Pons (tissue), 1 donor: ENCODE data around the gene ACSL3.
"Not testable (repeated sequence)": the region's sequence is repeated elsewhere in the genome, so short reads cannot be mapped to it uniquely, and the experiment has no call there.

Source experiments
- DNase-seq: peaks from one replicate; pipeline ENCODE4 v3.0.0-alpha.2; 2016; ENCODE audit warnings: low spot score

ACSL3 gene

GRCh38 chr2:222854773-222855700 lies 5.8 kb upstream of the ACSL3 start:
- DNase-seq: no peak

DNA sequence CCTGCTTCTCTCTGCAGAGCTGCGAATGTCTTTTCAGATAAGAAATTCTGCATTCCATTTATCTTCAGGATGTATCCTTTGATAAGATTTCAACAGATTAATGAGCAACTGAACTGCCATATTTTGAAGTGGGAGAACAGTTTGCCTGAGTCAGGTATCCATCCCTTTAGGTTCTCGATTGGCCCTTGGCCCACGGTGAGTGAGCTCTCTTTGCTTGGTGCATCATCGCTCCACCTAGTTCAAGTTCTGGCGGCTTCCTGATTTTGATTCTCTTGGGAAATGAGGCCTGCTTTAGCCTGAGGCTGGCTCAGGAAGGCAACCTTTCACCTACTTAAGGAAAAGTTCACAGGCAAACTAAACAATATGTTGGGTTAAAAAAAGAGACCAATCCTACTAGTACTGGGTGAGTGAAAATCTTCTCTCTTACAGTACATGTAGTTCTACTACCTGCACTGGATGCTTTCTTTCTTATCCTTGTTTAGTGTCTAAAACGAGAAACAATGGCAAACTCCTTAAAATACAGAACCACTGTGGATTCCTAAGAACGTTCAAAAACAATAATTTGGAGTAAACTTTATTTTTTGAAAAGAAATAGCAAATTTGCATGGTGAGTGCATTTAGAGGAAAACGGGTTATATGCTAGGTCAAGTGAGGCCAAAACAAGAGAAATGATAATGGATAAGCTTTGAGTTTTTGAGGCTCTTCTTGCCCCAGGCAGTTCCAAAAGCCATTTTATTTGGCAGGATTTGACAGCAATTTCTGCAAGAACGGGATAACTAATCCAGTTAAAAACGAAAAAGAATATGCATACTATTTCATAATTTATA lies 837 bp upstream of the ACSL3 start:
- peak; percentile 57 for DNase-seq

DNA sequence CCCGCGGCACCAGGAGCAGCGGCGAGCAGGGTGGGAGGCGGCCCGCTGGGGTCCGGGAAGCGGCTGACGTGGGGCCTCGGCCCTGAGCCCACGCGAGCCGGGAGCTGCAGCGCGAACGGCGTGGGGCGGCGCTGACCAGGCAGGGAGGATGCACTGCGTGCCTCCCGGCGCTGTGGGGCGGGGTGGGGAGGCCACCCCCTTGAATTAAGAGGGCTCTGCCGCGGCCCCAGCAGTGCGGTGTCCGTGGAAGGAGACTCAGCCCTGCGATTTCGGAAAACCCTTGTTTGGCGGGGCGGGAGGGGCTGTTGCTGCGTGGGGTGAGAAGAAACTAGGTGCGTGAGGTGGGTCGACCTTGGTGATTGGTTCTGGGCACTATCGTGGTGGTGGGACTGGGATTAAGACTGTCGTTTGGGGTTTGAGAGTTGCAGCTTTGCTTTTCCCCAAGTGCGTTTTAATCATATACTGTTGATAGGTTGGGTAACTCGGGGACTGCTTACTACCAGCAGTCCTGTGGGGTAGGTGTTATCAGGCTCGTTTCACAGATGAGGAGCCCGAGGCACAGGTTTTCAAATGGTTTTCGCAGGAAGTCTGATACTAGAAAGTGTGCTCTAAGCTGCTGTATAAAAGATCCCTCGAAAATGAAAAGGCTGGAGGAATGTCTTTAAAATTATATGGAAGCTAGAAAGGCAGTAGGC lies 722 bp downstream of the ACSL3 start:
- DNase-seq: no peak

- DNase-seq: peak; percentile 88
Observed at GRCh38 chr2:222862106-222862908, 1.5 kb downstream of the ACSL3 start.

DNA sequence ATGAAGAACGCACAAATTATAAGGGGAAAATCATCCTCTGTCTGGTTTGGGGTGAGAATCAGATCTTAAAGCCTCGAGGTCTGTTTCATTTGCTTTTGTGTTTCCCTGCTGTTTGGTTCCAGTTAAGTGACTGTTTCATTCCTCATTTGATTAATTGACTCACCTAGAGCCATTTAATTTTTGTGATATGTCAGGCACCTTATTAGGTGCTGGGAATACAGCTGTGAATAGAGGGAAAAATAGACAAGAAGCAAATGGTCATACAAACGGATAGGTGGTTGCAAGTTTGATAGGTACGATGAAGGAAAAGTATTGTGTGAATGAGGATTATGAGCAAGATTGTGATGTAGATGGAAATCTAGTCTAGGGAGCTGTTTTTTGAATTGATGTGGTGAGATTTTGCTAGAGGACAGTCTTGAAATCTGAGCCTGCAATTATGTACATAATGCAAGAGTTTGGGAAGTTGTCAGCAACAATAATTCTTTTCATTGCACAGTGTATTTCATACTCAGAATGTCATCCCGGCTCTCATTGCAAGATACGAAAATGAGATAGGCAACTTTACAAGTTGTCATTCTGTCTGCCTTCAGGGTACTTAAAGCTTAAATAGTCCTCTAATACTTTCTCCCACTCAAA lies 2.2 kb downstream of the ACSL3 start:
- DNase-seq: no peak

DNA sequence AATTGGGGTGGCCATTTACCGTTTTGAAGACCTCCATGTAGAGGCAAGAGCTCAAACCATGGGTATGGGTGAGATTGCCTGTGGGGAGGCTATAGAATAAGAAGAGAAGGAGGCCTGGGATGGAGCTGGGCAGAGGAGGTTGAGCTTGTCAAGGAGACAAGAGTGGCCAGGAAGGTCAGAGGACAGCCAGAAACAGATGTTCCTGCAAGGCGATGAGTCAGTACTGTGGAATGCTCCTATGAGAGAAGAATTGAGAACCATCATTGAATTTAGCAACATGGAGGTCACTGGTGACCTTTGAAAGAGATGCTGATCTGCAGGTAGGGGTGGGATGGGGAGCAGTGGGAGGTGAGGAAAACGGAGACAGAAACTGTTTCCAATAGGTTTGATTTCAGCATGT lies 3.5 kb downstream of the ACSL3 start:
- DNase-seq: no peak

DNA sequence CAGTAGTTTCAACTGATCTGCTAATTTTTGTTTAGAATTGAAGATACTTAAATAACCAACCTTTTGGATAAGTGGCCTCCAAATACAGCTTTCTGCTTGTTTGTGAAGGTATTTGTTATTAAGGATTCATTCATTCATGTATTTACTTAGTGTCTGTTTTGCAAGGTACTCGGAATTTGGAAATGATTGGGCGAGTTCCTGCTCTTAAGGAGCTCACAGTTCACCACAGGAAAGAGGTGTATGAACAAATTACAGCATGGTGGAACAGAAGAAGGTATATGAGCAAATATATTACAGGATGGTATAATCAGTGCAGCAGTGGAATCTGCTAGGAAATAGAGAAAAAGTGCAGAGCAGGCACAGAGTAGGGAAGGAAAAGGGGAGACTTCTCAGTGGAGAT lies 4.5 kb downstream of the ACSL3 start:
- no peak for DNase-seq

GRCh38 chr2:222866358-222866960 lies 5.6 kb downstream of the ACSL3 start:
- no peak for DNase-seq

DNA sequence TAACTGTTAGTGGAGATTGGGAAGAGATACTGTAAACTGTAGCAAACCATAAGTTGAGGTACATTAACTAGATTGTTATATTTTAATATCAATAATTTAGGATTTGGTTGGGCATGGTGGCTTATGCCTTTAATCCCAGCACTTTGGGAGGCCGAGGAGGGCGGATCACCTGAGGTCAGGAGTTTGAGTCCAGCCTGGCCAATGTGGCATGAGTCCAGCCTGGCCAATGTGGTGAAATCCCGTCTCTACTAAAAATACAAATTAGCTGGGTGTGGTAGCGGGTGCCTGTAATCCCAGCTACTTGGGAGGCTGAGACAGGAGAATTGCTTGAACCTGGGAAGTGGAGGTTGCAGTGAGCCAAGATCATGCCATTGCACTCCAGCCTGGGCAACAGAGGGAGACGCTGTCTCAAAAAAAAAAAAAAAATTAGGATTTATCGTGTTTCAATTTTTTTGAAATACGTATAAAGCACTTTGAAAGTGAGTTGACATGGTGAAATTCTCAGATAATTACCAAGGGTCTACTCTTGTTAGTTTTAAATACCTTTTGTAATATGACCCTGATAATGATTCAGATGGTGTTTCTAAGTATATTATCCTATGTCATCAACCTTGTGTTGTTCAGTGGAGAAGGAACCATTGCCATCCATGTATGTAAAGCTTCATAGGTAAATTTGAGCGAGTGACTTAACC lies 7.9 kb downstream of the ACSL3 start:
- not testable (repeated sequence) for DNase-seq

DNA sequence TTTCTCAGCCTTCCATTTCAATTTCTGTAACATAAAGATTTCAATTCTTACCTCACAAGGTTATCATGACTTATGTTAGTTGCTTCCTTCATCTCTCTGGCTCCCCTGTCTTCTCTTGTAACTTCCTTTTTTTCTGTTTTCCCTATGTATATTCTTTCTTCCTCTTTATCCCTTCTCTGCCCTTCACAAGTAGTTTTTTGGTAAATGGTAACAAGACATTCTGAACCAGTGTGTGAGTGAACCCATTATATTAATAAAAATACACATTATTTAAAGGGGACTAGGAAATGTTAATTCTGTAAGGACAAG lies 8.4 kb downstream of the ACSL3 start:
- DNase-seq: no peak

DNA sequence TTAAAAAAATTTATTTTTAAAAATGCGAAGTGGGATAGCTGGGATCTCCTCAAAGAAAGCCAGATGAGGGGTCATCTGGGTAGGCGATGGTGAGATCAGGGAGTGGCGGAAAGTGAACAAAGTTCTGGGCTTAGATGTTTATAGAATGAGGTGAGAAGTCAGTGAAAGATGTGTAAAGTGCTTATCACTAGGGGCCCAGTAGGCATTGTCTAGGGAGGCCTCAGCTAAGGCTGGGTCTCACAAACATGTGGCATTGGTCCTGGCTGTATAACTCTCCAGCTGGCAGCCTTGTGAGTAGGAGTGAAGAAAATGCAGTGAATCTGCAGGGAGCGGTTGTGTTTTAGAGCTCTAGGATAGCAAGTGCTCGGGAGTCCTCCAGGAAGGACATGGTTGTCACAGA lies 10.5 kb downstream of the ACSL3 start:
- no peak for DNase-seq

GRCh38 chr2:222872551-222872950 lies 11.7 kb downstream of the ACSL3 start:
- DNase-seq: no peak

DNA sequence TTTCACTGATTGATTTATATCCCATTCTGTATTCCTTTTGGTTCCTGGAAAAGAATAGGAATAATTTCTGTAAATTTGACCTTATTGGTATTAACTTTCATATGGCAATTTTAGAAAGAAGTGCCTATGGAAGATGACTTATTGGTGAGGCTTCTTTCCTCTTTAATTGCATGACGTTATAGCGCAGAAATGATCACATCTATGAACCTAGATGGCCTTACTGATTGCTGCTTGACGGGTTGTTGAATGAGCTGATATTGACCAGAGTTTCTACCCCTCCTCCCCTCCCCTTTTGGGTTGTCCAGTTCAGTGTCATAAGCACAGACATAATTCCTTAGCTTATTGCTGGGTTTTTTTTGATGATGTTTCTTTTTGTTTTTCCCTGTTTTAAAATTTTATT lies 14.6 kb downstream of the ACSL3 start:
- no peak for DNase-seq

DNA sequence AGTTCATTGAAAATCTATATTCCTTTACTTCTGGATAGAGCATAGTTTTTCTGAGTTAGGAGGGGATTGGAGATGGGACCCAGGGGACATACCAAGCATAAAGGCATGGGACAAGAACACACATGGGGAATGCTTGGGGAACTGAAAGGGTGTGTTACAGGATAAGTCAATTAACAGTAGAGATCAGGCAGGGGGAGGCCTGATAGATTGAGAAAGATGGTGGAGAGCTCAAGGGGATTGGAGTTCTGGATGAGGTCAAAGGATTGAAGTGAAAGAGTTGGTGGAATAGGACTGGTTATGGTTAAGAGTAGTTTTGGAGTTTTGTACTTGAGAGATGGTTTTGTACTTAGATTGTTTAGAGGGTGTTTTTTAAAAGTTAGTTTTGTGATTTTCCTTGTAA lies 16.1 kb downstream of the ACSL3 start:
- no peak for DNase-seq

GRCh38 chr2:222877556-222878300 lies 16.9 kb downstream of the ACSL3 start:
- no peak for DNase-seq

- DNase-seq: no peak
Observed at GRCh38 chr2:222878301-222878876, 17.6 kb downstream of the ACSL3 start.

- no peak for DNase-seq
Observed at GRCh38 chr2:222878877-222879603, 18.2 kb downstream of the ACSL3 start.

DNA sequence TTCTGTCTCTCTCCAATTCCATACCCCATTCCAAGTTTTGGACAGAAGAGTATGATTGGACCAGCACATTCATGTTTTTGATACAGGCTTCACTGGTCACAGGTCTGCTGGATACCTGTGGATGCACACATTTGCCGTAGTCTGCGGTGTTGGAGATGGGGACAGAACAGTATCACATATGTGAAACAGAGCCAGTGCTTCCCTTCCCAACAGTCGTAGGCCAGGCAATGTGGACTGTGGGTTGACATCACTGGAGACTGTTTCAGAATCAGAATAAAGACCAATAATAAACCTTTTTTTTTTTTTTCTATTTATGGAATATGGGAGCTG lies 18.7 kb downstream of the ACSL3 start:
- no peak for DNase-seq

DNA sequence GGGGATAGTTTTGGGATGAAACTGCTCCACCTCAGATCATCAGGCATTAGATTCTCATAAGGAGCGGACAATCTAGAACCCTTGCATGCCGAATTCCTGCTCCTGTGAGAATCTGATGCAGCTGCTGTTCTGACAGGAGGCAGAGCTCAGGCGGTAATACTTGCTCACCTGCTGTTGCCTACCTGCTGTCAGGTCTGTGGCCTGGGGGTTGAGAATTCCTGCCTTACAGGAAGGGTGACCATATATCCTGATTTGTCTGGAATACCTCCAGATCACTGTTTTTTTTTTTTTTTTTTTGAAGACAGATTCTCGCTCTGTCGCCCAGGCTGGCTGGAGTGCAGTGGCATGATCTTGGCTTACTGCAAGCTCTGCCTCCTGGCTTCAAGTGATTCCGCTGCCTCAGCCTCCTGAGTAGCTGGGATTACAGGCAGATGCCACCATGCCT lies 21.7 kb downstream of the ACSL3 start:
- DNase-seq: no peak
